WTC11 (cell line): ENCODE measurements around the gene GNG14. TPM values are rescaled to one million over a fixed set of nuclear protein-coding genes. Genes with fewer than 3 reads are reported as not detected.

Experiments
- ATAC-seq: fragments of 200-7000 bp; cut with Tn5 transposase; 2 replicates; pipeline ENCODE4 v1.10.0; 2021; ENCODE audit warnings: mild to moderate bottlenecking, moderate library complexity
- CTCF ChIA-PET: fragments of 300-600 bp; sonication (Branson Sonifier 250); formaldehyde crosslinking; loops from one replicate; lab custom pipeline; 2021; ENCODE audit warnings: antibody characterized with exemption; lab: Charles Lee
- POLR2A ChIA-PET: fragments of 350-600 bp; sonication (Branson Sonifier 250); formaldehyde crosslinking; loops from one replicate; lab custom pipeline; 2021; ENCODE audit warnings: antibody characterized with exemption; lab: Charles Lee
- DNase-seq: peaks from one replicate; pipeline ENCODE4 v3.0.0; 2021; ENCODE audit warnings: low spot score
- H3K27ac Mint-ChIP-seq: 2 replicates; pipeline ENCODE4 v1.8.0; 2021; ENCODE audit warnings: mixed read lengths
- H3K27me3 Mint-ChIP-seq: 2 replicates; pipeline ENCODE4 v1.8.0; 2021; ENCODE audit warnings: low read depth, mild to moderate bottlenecking, moderate library complexity, mixed read lengths
- H3K36me3 Mint-ChIP-seq: 2 replicates; pipeline ENCODE4 v1.8.0; 2021; ENCODE audit warnings: mixed read lengths
- H3K4me1 Mint-ChIP-seq: 2 replicates; pipeline ENCODE4 v1.8.0; 2022; ENCODE audit warnings: mixed read lengths
- H3K4me3 Mint-ChIP-seq: 2 replicates; pipeline ENCODE4 v1.8.0; 2021; ENCODE audit warnings: mild to moderate bottlenecking, moderate library complexity, mixed read lengths
- H3K9me3 Mint-ChIP-seq: 2 replicates; pipeline ENCODE4 v1.8.0; 2021; ENCODE audit warnings: mixed read lengths
- ARID4B ChIP-seq: sonication (generic); formaldehyde crosslinking; IDR thresholded peaks from 2 replicates; pipeline ENCODE4 v1.8.0; 2023; ENCODE audit warnings: missing genetic modification reagents, mild to moderate bottlenecking, borderline replicate concordance
- ERG ChIP-seq: fragments of 250-450 bp; sonication (Bioruptor Pico); IDR thresholded peaks from 2 replicates; pipeline ENCODE4 v1.8.0; 2021; ENCODE audit warnings: mild to moderate bottlenecking
- ETV6 ChIP-seq: sonication (generic); formaldehyde crosslinking; IDR thresholded peaks from 2 replicates; pipeline ENCODE4 v1.8.1; 2022; ENCODE audit warnings: mild to moderate bottlenecking, missing genetic modification reagents
- FOXK1 ChIP-seq: sonication (generic); formaldehyde crosslinking; IDR thresholded peaks from 2 replicates; pipeline ENCODE4 v1.8.0; 2022; ENCODE audit warnings: mild to moderate bottlenecking, moderate library complexity, missing genetic modification reagents
- NFYB ChIP-seq: sonication (generic); formaldehyde crosslinking; conservative IDR thresholded peaks from 2 replicates; pipeline ENCODE4 v1.8.0; 2022; ENCODE audit warnings: low read depth, missing genetic modification reagents
- OVOL2 ChIP-seq: fragments of 250-450 bp; sonication (Bioruptor Pico); IDR thresholded peaks from 2 replicates; pipeline ENCODE4 v1.9.0; 2021; ENCODE audit warnings: mild to moderate bottlenecking, borderline replicate concordance
- RORB ChIP-seq: fragments of 250-450 bp; sonication (Bioruptor Pico); IDR thresholded peaks from 2 replicates; pipeline ENCODE4 v1.9.0; 2021; ENCODE audit warnings: mild to moderate bottlenecking
- USF1 ChIP-seq: sonication (generic); formaldehyde crosslinking; IDR thresholded peaks from 2 replicates; pipeline ENCODE4 v1.8.0; 2022; ENCODE audit warnings: mild to moderate bottlenecking, missing genetic modification reagents
- USF2 ChIP-seq: sonication (generic); formaldehyde crosslinking; IDR thresholded peaks from 2 replicates; pipeline ENCODE4 v1.8.1; 2023; ENCODE audit warnings: mild to moderate bottlenecking, missing genetic modification reagents, moderate library complexity
- ZMAT4 ChIP-seq: fragments of 250-450 bp; sonication (Bioruptor Pico); IDR thresholded peaks from 2 replicates; pipeline ENCODE4 v1.9.0; 2021; ENCODE audit warnings: mild to moderate bottlenecking
- ZNF396 ChIP-seq: fragments of 250-450 bp; sonication (Bioruptor Pico); IDR thresholded peaks from 2 replicates; pipeline ENCODE4 v1.8.0; 2021; ENCODE audit warnings: mild to moderate bottlenecking, moderate library complexity, borderline replicate concordance
- ZNF532 ChIP-seq: fragments of 250-450 bp; sonication (Bioruptor Pico); IDR thresholded peaks from 2 replicates; pipeline ENCODE4 v1.9.0; 2021; ENCODE audit warnings: mild to moderate bottlenecking, borderline replicate concordance
- total RNA-seq: library from RNA; stranded (reverse); gene quantifications from 3 replicates; pipeline ENCODE4 v1.2.3, GENCODE V29; 2021

The GNG14 gene
- total RNA-seq, 1 experiment from 2014 or later, result not detected

- ChIA-PET POLR2A (interaction anchor here (0.6 to 5.3 kb wide), 6 partner anchors 14 to 153 kb away, joined by 3 to 44 read pairs (median 4); partner anchors contain the start of genes DNASE2 and TNPO2), CTCF (interaction anchor here (0.5 to 1.8 kb wide), 17 partner anchors 14 to 925 kb away, joined by 3 to 17 read pairs (median 4); partner anchors contain the start of genes BEST2 and HOOK2)
- ATAC-seq (peak; percentile 93), DNase-seq (peak; percentile 89)
- Mint-ChIP-seq H3K4me1 (peaks cover 25% of the 10 kb centered on the region), H3K27ac (peak within 1 kb of the TSS; percentile 99), H3K4me3 (peak within 1 kb of the TSS; percentile 100), H3K27me3 (no peaks in the 10 kb centered on the region; the same call in 1 of the 2 replicates), H3K36me3 (peaks cover 17% of the 10 kb centered on the region), H3K9me3 (no peaks in the 10 kb centered on the region)
- TF ChIP-seq ERG (CRISPR knock-in tag) (0 out of 2 replicates have a peak, but pooled peaks have one; percentile 62), USF1 (peak; percentile 99), OVOL2 (no peak), FOXK1 (CRISPR knock-in tag) (peak; percentile 16; the same call in 1 of the 2 replicates), ZNF396 (CRISPR knock-in tag) (no peak), NFYB (peak; percentile 84), ZNF532 (CRISPR knock-in tag) (peak; percentile 37; the same call in 1 of the 2 replicates), ETV6 (peak; percentile 57; the same call in 1 of the 2 replicates), RORB (CRISPR knock-in tag) (no peak), ZMAT4 (CRISPR knock-in tag) (peak; percentile 57; the same call in 1 of the 2 replicates), USF2 (CRISPR knock-in tag) (peak; percentile 99), ARID4B (CRISPR knock-in tag) (peak; percentile 54; the same call in 1 of the 2 replicates)
These were observed 49.4 kb downstream of the GNG14 start, which contains the start of gene GET3 for GRCh38 chr19:12736995-12737834. GET3 (plus strand) TSS chr19:12737497; CDS start chr19:12737506, 9 bp downstream.
